ENCODE data around the gene DOCK3. TPM values are rescaled to one million over a fixed set of nuclear protein-coding genes. Genes with fewer than 3 reads are reported as not detected.
"Not testable (repeated sequence)": the region's sequence is repeated elsewhere in the genome, so short reads cannot be mapped to it uniquely, and the experiment has no call there.

DOCK3 gene
- total RNA-seq, 2 experiments from 2014 or later, result 0.93 to 1.1 TPM

- Mint-ChIP-seq H3K36me3 (ENCODE audit: low read depth) (peaks cover 20% of the 10 kb centered on the region), H3K27ac (no peak overlapping the region), H3K27me3 (no peaks in the 10 kb centered on the region), H3K4me1 (ENCODE audit: low read depth) (no peaks in the 10 kb centered on the region), H3K9me3 (peaks cover 13% of the 10 kb centered on the region), H3K4me3 (no peak overlapping the region)
- Histone ChIP-seq H3K27me3 (ENCODE audit: control insufficient read depth in 1 of 2, insufficient read depth in 2 of 2, low read length in 2 of 2) (no peaks in the 10 kb centered on the region), H3K4me1 (ENCODE audit: insufficient read depth, low read length) (peaks cover 2% of the 10 kb centered on the region), H3K9me3 (ENCODE audit: control insufficient read depth in 1 of 2, insufficient read depth in 1 of 2, low read length in 2 of 2) (peaks cover 15 to 29% of the 10 kb centered on the region in 2 experiments), H3K4me3 (ENCODE audit: low read length) (no peak overlapping the region), H3K27ac (ENCODE audit: low read depth in 1 of 2, low read length in 2 of 2) (no peak overlapping the region), H3K36me3 (ENCODE audit: insufficient read depth, low read length) (no peaks in the 10 kb centered on the region)
- CTCF ChIA-PET, result no interaction called here
- DNase-seq, result peak in 2 of 14 experiments; percentile 4 to 9
- TF ChIP-seq CTCF (IDR thresholded peaks at IDR 0.05), result no peak
- POLR2A ChIA-PET, result no interaction called here
- no peak for ATAC-seq (ENCODE audit: poor library complexity)
- intact Hi-C loops (cut with DNase I, micrococcal nuclease), result loop anchor here in 1 of 2 experiments (10.0 kb wide), 1 partner anchor 108 kb away; no protein-coding TSS in a partner anchor
These were observed 407.6 kb downstream of the DOCK3 start for GRCh38 chr3:51082363-51082762.

GRCh38 chr3:51083490-51083889 lies 408.8 kb downstream of the DOCK3 start:
- Histone ChIP-seq H3K4me1 (ENCODE audit: insufficient read depth, low read length) (peaks cover 2% of the 10 kb centered on the region), H3K9me3 (ENCODE audit: control insufficient read depth in 1 of 2, insufficient read depth in 1 of 2, low read length in 2 of 2) (peaks cover 15 to 29% of the 10 kb centered on the region in 2 experiments), H3K27ac (ENCODE audit: low read depth in 1 of 2, low read length in 2 of 2) (no peak overlapping the region), H3K4me3 (ENCODE audit: low read length) (no peak overlapping the region), H3K27me3 (ENCODE audit: control insufficient read depth in 1 of 2, insufficient read depth in 2 of 2, low read length in 2 of 2) (no peaks in the 10 kb centered on the region), H3K36me3 (ENCODE audit: insufficient read depth, low read length) (no peaks in the 10 kb centered on the region)
- no peaks in the 10 kb centered on the region for H3K4me1 Mint-ChIP-seq (ENCODE audit: low read depth)
- DNase-seq (no peak), ATAC-seq (ENCODE audit: poor library complexity) (no peak)
- CTCF ChIA-PET, result no interaction called here
- no peak overlapping the region for H3K27ac Mint-ChIP-seq
- TF ChIP-seq CTCF (IDR thresholded peaks at IDR 0.05), result no peak
- H3K36me3 Mint-ChIP-seq (ENCODE audit: low read depth), result peaks cover 20% of the 10 kb centered on the region
- H3K9me3 Mint-ChIP-seq, result peaks cover 13% of the 10 kb centered on the region
- POLR2A ChIA-PET, result no interaction called here
- H3K4me3 Mint-ChIP-seq, result no peak overlapping the region
- no peaks in the 10 kb centered on the region for H3K27me3 Mint-ChIP-seq
- intact Hi-C loops (cut with DNase I, micrococcal nuclease), result loop anchor here in 1 of 2 experiments (10.0 kb wide), 1 partner anchor 109 kb away; no protein-coding TSS in a partner anchor

GRCh38 chr3:51092141-51092540 lies 417.4 kb downstream of the DOCK3 start:
- DNase-seq; H3K27me3 ChIP-seq (ENCODE audit: control insufficient read depth in 1 of 2, insufficient read depth in 2 of 2, low read length in 2 of 2); H3K4me3 Mint-ChIP-seq; H3K4me1 Mint-ChIP-seq (ENCODE audit: low read depth); H3K9me3 ChIP-seq (ENCODE audit: control insufficient read depth in 1 of 2, insufficient read depth in 1 of 2, low read length in 2 of 2); H3K36me3 Mint-ChIP-seq (ENCODE audit: low read depth); H3K9me3 Mint-ChIP-seq; H3K27me3 Mint-ChIP-seq; H3K27ac ChIP-seq (ENCODE audit: low read depth in 1 of 2, low read length in 2 of 2); H3K4me3 ChIP-seq (ENCODE audit: low read length); ATAC-seq (ENCODE audit: poor library complexity); H3K36me3 ChIP-seq (ENCODE audit: insufficient read depth, low read length); H3K27ac Mint-ChIP-seq; CTCF ChIA-PET; intact Hi-C loops (cut with DNase I, micrococcal nuclease); H3K4me1 ChIP-seq (ENCODE audit: insufficient read depth, low read length): not testable (repeated sequence)
- POLR2A ChIA-PET, result interaction anchor here (0.6 kb wide), 1 partner anchor 18 kb away, joined by 3 read pairs; no protein-coding TSS in a partner anchor

- H3K36me3 Mint-ChIP-seq (ENCODE audit: low read depth); POLR2A ChIA-PET; H3K27me3 ChIP-seq (ENCODE audit: control insufficient read depth in 1 of 2, insufficient read depth in 2 of 2, low read length in 2 of 2); H3K4me1 Mint-ChIP-seq (ENCODE audit: low read depth); CTCF ChIA-PET; H3K4me3 Mint-ChIP-seq; H3K27ac Mint-ChIP-seq; ATAC-seq (ENCODE audit: poor library complexity); intact Hi-C loops (cut with DNase I, micrococcal nuclease); DNase-seq; H3K27me3 Mint-ChIP-seq; H3K27ac ChIP-seq (ENCODE audit: low read depth in 1 of 2, low read length in 2 of 2); H3K36me3 ChIP-seq (ENCODE audit: insufficient read depth, low read length); H3K4me3 ChIP-seq (ENCODE audit: low read length); H3K9me3 Mint-ChIP-seq; H3K4me1 ChIP-seq (ENCODE audit: insufficient read depth, low read length); H3K9me3 ChIP-seq (ENCODE audit: control insufficient read depth in 1 of 2, insufficient read depth in 1 of 2, low read length in 2 of 2): not testable (repeated sequence)
These were observed 420.1 kb downstream of the DOCK3 start for GRCh38 chr3:51094838-51095237.
